ENCODE data around the gene RARB.

RARB gene

DNA sequence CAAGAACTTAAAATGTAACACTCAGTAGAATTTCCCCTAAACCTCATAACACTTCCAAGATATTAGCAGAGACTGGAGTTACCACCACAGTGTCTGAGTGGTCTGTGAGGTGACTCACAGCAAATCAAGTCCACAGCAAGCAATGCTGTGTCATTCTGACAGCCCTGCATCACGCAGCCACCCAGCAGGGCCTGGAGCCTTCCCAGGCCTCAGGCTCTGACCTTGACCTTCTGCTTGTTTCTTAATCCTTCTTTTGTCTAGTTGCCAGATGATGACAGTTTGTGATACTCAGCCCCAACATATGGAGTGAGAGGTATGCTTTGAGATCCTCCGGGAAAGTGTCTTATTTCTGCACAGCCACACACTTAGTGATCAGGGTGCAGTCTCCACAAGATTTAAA is 154.2 kb downstream of the RARB start:
- no peak for DNase-seq

DNA sequence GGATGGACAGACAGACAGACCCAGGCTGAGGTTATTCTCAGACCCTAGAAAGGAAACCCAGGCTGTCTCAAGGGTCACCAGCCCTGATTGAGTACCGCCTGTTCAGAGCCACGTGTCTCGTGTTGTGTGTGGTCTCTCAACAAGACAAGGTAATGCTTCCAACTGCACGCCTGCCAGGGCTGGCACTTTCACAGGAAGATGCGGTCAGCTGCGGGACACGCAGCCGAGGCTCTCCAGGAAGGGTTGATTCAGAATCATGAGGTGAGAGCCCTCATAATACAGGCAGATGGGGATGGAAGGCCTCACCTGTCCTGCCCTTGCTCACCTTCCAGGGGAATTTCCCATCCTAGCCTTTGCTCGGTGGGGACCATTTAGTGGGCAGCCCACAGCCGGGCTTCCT is 155.3 kb downstream of the RARB start:
- DNase-seq = no peak

DNA sequence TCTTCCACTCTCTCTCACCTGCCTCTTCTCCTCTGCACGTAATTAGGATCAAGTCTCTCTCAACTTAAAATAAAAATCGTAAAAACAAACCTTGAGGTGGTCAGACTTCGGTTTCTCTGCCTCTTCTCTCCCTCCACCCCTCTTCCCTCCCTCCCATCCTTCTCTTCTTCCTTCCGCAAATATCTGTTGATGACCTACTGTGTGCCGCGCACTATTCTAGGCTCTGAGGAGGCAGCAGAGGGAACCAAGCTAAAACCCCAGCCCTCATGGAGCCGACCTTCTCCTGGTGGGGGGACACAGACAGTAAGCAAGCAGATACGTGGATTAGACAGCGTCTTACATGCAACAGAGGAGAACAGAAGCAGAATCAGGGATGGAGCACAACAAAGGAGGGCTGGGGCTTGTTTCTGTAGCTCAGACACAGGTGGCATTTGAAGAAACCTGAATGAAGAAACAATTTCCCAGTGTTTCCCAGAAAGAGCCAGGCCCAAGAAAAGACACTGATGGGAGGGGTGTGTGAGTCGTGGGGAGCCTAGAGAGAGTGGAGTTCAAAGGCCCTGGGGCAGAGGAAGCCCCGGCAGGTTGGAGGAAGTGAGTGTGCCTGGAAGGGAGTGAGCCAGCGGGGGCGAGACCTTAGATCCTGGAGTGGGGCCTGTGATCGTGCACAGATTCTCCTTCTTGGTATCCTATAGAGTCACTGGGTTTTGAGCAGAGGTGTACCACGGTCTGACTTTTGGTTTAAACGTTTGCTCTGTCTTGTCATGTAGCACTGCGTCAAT is 156.1 kb downstream of the RARB start:
- DNase-seq = no peak

DNA sequence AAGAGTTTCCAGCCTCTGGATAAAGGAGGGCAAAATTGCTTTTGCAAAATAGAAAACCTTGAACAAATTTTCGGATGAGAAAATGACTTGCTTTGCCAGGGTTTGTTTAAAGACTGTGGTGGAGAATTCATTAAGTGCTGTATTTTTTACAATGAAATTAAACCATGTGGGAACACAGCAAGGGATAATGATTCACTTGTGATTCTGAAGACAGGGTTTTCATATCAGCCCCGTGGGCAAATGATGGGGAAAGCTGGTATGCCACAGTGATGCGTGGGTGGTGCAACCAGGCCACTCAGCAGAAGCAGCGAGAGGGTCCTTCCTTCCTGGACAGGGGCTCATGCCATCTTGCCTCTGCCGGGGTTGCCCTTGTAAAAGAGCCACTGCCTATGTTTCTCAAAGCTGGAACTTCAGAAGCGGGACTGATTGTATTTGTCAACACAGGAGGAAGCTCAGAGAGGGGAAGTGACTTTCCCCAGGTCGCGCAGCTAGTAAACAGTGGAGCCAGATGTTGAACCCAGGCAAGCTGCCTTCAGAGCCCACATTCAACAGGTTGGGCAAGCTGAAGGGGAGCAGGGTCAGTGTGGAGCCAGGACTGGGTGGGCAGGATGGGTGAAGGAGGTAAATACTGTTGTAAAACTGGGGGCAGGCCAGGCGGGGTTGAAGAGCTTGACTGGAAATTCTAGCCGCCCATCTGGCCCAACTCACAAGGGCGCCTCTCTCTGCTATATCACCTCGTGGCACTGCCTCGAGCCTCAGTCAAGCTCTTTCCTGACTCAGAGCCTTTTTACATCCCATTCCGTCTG is 157.5 kb downstream of the RARB start:
- no peak for DNase-seq

DNA sequence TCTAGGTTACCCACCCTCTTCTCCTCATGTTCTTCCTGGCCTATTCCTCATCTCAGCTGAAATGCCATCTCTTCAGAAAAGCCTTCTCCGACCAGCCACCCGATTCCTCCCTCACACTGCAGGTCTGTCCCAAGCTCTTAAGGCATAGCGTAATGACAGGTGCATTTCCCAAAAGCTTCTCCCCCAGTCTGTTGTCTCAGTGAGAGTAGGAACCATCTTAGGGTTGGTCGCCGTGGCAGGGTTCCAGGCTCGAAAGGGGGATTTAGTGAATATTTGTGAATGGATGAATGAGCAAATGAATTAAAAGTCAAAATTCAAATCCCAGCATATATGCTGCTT is 158.1 kb downstream of the RARB start:
- no peak for DNase-seq

DNA sequence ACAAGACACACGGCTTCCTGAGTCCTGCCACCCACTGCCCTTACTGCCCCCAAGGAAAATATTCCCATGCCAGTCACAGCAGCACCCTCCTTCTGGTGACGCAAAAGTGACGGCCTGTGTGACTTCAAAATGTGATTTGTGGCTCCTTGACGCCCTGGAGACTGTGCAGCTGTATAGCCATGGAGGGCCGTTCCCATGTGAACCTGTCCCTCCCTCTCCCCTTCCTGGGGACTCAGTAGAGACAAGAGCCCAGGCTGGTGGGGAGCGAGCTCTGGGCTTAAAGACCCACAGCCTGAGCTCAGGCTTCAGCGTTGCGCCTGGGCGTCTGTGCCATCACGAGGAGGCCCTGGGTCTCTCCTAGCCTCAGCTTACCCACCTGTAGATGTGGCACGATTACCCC is 158.5 kb downstream of the RARB start:
- no peak for DNase-seq

DNA sequence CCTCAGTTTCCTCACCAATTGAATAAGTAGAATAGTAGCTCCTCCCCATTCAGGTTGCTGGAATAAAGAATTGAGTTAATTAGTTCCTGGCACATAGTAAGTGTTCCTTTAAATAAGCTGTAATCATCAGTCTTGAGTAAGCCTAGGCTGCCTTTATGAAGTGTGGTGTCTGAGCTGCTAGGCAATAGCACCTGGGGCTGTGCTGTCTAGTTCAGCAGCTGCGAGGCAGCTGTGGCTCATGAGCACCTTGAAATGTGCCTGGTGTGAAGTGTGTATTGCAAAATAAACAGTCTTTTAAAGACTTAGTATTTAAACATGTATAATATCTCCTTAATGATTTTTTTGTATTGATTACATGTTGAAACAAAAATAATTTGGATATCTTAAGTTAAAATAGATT is 159.0 kb downstream of the RARB start:
- no peak for DNase-seq

DNA sequence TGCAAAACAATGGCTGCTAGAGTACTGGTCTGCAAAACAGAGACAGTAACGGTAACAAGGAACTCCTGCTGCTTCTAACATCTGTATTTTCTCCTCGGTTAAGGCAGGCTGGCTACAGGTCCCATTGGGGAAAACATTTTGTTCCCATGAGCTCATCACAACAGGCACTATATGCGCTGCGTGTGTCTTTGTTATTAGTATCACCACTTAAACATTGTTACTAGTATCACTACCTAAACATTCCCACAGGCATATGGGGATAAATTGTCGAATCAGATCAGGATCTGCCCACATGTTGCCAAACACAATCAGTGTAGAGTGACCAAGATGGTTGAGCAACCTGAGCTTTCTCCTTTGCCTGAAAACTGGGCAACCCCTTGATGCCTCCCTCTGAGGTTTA is 159.5 kb downstream of the RARB start:
- DNase-seq = no peak

DNA sequence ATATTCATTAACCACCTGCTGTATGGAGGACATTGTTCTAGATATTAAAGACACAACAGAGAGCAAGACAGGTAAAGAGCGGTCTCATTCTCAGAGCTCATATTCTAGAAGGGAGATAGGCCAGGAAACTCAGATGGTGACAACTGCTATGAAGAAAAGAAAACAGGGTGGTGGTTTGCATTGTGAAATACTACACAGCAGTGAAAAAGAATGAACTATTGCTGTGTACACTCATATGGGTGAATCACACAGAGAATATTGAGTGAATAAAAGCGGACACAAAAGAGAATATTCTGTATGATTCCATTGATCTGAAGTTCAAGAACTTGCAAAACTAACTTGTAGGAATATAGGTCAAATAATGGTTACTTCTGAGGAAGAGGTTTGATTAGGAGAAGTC is 159.9 kb downstream of the RARB start:
- DNase-seq = no peak

DNA sequence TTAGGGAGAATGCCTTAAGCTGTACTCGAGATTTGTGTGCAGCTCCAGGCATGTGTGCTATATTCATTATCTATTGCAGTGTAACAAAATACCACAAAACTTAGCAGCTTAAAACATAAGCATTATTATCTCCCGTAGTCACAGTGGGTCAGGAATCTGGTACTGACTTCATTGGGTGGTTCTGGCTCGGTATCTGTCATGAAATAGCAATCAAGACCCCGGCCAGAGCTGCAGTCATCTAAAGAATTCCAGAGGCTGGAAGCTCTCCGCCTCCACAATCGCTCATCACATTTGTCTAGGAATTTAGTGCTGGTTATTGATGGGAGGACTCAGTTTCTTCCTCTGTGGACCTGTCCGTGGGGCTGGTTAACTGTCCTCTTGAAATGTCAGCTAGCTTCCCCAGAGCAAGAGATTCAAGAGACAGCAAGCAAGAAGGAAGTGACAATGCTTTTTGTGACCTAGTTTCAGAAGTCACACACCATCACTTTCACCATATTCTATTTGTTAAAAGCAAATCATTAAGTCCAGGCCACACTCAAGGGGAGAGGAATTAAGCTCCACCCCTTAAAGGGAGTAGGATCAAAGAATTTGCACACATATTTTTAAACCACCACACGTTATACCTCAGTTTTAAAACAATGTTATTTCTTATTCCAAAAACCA is 160.5 kb downstream of the RARB start:
- no peak for DNase-seq

DNA sequence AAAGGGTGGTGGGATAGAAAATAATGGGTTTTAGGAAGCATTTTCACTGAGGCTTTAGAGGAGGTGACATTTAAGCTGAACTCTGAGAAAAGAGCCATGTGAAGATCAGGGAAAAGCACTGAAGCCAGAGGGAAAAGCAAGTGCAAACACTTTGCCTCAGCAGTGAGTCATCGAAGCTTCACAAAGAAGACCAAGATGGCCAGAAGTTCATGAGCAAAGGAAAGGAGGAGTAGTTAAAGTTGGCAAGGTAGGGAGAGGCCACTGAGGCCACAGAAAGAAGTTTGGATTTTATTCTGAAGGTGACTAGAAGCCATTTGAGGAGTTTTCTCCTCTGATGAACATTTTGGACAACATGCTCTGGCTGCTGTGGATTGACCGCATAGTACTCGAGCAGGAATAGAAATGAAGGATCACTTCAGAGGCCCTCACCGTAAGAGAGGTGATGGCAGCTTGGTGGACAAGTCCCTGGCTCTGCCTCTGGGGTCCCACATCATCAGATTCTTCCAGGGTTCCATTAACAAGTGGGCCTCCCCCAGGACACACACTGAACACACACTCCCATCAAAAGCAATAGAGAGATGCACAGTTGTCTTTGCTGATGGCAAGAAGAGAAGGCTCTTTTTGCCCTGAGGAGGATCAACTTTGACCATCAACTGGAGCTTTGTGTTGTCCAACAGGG is 161.2 kb downstream of the RARB start:
- DNase-seq = no peak

DNA sequence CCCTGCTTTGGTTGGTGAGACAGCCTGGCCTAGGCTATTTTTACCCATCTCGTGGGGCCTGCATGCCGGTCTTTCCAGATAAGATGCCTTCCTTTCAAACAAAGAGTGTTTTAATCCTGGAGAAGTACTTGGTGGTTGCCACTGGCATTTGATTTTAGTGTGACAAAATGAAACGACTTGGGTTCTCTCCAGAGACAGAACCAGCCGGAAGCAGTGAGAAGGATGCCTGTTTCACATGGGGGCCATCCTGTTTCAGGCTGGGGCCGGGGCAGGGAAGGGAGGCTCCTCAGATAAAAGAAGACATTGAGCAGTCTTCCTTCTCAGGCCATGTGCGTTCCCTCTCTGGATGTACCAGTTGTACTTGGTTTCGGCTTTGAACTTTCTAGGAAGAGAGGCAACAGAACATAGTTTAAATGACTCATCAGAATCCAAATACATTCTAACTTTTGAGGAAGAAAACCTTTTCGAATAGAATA is 161.8 kb downstream of the RARB start:
- no peak for DNase-seq

DNA sequence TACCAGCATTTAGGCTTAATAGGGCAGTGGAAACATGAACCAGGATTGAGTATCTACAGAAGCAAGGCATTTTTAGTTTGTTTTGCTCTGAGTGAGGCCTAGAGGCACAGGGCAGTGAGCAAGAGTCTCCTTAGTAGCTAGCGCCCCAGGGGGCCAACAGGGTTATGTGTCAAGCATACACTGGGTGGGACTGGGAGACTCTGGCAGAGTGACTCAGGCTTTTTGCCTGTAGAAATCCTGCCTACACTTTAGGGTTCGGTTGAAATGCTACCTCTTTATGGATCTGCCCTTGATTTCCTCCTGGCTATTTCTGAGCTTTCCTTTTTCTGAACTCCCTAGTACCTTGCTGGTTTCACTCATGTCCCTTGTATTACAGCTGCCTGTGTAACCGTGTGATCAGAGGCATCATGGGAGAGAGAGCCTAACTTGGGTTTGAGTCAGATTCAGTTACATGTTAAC is 164.5 kb downstream of the RARB start:
- no peak for DNase-seq

DNA sequence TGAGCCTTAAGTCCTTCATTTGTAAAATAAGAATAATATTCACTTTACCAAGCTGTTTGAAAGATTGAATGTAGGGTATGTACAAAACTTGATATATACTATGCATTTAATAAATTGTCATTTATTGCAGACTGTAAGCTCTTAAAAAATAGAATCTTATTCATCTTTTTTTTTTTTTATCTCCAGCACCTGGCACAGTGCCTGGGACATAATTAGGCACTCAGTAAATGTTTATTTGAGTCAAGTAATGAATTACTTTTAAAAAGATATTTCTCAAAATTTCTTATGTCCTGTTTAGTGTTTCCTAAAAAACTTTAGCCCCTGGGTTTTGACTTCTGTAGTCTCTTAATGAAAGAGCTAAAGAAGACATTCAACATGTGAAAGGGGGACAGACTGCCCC is 164.9 kb downstream of the RARB start:
- no peak for DNase-seq

DNA sequence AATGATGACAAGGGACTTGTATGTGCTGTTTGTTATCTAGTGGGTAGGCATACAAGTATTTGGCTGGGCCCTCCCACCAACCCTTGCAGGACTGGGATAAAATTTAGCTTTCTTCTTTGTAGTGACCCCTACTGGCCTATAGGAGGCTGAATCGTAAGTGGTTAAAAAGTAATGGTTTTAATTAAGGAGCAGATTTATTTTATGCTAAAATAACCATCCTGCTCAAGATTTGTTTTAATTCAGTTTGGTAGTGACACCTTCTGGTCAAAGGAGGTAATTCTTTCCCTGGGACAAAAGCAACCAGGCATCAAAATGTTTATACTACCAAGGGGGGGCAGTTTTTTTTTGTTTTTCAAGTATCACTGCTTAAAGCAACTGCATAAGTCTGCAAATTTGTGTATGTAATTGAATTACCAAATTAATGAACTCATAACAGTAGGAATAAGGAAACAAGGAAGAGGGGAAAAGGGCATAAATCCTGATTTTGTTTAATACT is 166.0 kb downstream of the RARB start:
- DNase-seq = no peak

DNA sequence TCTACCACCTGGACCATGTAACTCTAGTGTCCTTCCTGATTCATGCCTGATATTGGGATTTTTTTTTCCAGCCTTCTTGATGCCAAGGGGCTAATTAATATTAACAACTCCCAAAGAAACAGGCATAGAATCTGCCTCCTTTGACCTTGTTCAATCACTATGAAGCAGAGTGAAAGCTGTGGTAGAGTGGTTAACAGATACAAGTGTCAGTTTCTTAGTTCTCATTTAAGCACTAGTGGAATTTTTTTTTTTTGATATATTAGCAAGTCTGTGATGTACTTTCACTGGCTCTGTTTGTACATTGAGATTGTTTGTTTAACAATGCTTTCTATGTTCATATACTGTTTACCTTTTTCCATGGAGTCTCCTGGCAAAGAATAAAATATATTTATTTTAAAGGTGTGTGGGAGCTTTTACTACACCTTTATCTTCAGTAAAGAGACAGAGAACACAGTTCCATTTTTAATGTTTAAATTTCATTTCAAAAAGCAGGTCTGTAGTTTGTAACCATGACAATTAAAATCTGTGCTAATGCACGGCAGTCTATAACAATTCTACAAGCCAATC is 169.6 kb downstream of the RARB start:
- DNase-seq = no peak

DNA sequence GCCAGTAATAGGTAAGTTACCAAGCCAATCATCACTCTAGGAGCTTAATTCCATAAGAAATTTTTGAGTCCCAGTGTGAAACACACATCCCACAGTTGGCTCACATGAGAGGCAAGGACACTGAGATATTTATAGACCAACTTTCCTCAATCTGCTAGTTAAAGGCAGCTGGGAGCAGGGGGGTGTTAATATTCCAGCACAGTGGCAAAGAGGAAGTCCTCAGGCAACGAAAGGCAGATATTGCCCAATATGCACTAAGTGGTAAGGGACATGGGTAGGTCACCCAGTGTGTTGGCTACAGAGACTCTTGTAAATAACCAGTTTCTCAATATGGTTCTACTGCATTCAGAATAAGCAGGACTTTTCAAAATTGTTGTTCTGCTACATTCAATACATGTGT is 175.6 kb downstream of the RARB start:
- no peak for DNase-seq

DNA sequence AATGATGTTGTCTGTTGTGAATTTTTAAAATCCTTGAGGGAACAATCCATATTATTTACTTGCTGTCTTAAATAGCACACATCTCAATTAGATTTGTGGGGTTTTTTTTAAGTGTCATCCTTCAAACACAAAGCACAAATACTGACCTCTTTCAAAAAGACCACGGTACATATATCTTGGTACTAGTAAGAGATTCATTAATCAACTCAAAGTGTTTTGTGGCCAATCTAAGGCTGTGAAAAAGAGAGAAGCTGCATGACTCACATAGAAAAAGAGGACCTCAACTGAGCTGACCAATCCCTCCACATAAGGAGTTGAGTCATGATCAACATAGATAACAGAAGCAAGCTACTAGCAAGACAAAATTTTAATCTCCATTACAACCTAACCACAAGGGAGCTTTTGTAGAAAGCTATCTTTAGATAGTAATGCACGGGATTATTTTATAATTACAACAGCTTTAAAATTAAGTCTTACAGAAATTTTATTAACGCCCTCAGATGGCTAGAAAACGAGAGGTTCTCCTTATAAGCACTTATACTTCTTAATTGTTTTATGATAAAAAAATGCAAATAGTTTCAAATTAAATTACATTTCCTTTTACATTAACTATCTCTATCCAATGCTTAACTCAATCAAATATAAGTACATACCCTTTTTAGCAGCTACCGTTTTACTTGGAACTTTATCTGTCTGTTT is 176.2 kb downstream of the RARB start:
- no peak for DNase-seq

DNA sequence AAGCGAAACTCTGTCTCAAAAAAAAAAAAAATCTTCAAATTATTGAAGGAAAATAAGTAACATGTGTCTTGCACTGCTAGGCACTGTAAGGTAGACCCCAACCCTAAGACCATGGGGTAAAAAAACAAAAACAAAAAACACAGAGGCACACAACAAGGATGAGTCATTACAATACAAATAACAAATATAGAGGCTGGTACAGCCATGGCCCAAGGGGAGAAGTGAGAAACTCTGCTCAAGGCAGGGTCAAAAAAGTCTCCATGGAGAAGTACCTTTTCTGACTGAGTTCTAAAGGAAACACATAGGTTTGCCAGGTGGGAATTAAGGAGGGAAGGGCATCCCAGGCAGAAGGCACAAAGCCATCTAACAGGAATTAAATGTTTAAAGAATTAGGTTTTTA is 182.1 kb downstream of the RARB start:
- no peak for DNase-seq

DNA sequence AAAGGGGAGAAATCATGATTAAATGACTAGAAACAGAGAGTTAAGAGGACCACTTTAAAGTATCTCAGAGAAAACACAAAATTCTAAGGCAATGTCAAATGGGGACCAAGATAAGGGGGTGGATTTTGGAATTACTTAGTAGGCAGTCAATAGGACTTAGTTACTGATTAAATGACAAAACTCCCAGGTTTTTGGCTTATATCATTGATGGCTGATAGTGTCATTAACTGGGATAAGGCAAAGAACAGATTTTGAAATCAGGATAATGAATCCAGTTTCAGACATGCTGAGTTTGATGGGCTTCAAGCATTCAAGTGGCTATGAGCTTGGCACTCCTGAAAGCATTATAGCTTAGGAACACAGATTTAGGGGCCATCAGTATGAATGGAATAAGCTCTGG is 182.7 kb downstream of the RARB start:
- DNase-seq = no peak

DNA sequence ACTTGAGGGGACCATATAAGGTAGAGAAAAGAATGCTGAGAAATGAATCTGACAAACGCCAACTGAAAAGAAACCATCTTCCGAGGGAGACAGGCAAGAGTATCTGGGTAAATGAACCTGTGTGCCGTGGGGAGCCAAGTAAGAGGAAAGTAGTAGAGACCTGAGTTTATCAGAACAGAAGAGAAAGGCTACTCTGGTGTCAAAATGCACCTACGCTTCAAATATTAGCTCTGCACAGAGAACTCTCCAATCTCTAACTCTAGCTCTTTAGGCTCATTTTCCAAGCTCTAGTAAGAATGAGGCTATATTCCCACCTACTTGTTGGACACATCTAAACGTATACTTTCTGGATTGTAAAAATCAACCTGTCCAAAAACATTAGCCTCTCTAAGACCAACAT is 183.1 kb downstream of the RARB start:
- DNase-seq = no peak

DNA sequence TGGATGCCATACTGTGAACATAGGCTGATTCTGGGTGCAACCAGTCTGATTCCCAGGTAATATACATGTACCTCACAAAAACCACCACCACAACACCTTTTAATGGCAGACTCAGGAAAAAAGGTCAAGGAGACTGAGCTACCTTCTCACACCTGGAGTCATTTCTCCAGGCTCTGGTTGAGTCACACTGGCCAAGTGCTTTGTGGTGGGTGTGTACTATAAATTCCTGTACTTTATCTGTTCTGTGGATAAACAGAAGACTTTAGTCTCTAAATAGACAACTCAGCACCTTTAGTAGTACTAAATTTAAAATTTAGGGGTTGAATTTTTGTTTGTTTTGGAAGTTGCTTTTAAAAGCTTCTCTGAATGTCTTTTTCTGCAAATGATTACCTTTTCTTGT is 190.0 kb downstream of the RARB start:
- DNase-seq = no peak
